Panc1 (cell line): Measurements from ENCODE around the gene ROR1. TPM values are rescaled to one million over a fixed set of nuclear protein-coding genes. Genes with fewer than 3 reads are reported as not detected.

Experiments used
- ATAC-seq: fragments of 200-7000 bp; cut with Tn5 transposase; 2 replicates; pipeline ENCODE4 v1.9.1; 2020; ENCODE audit warnings: mild to moderate bottlenecking, moderate library complexity
- BruUV-seq: library from RNA; stranded (reverse); fragments of 400-500 nt; replicated peaks from 2 replicates; lab custom pipeline; 2021; lab: Mats Ljungman, UMichigan
- CTCF ChIA-PET: fragments of 300-600 bp; sonication (Branson Sonifier 250); formaldehyde crosslinking; loops from one replicate; lab custom pipeline; 2022; ENCODE audit warnings: antibody characterized with exemption; lab: Charles Lee
- POLR2A ChIA-PET: fragments of 300-600 bp; sonication (Branson Sonifier 250); formaldehyde crosslinking; loops from one replicate; lab custom pipeline; 2022; ENCODE audit warnings: antibody characterized with exemption; lab: Charles Lee
- DNase-seq: peaks from one replicate; pipeline ENCODE4 v3.0.0-alpha.2; 2010; ENCODE audit warnings: low read depth, low spot score
- H3K27ac ChIP-seq: 2 replicates; pipeline ENCODE4 v1.5.1; 2011; ENCODE audit warnings: mild to moderate bottlenecking, low read length, inconsistent platforms
- H3K27me3 ChIP-seq: fragments of 200-500 bp; sonication (Bioruptor generic); 2 replicates; pipeline ENCODE4 v1.6.0; 2014; ENCODE audit warnings: low read length, inconsistent platforms; ENCODE audit not compliant: control insufficient read depth, insufficient read depth
- H3K36me3 ChIP-seq: fragments of 200-500 bp; sonication (Bioruptor generic); 2 replicates; pipeline ENCODE4 v1.5.1; 2014; ENCODE audit warnings: inconsistent platforms, mild to moderate bottlenecking, low read length, moderate library complexity; ENCODE audit not compliant: control insufficient read depth, insufficient read depth
- H3K4me1 ChIP-seq: 2 replicates; pipeline ENCODE4 v1.5.1; 2011; ENCODE audit warnings: inconsistent platforms, mild to moderate bottlenecking, low read length, moderate library complexity; ENCODE audit not compliant: control insufficient read depth, insufficient read depth
- H3K4me3 ChIP-seq, 2 experiments: 2 replicates each; pipeline ENCODE4 v1.5.1; 2011 to 2012; ENCODE audit warnings: low read depth in 2 of 2, low read length in 2 of 2, mild to moderate bottlenecking in 2 of 2, inconsistent platforms in 1 of 2, moderate library complexity in 1 of 2
- H3K9me3 ChIP-seq: fragments of 200-500 bp; sonication (Bioruptor generic); 2 replicates; pipeline ENCODE4 v1.5.1; 2014; ENCODE audit warnings: low read depth, mild to moderate bottlenecking, inconsistent platforms, low read length, moderate library complexity; ENCODE audit not compliant: control insufficient read depth, insufficient read depth
- POLR2AphosphoS5 ChIP-seq: IDR thresholded peaks from 2 replicates; pipeline ENCODE4 v1.6.1; 2012; ENCODE audit warnings: mild to moderate bottlenecking, low read depth, low read length, moderate library complexity
- SIN3A ChIP-seq: IDR thresholded peaks from 2 replicates; pipeline ENCODE4 v1.6.1; 2012; ENCODE audit warnings: low read depth, mild to moderate bottlenecking, low read length, moderate library complexity, borderline replicate concordance; ENCODE audit not compliant: insufficient read depth
- TCF7L2 ChIP-seq: IDR thresholded peaks from 2 replicates; pipeline ENCODE4 v1.6.1; 2011; ENCODE audit warnings: mild to moderate bottlenecking, low read depth, low read length, inconsistent platforms
- in situ Hi-C: cut with HindIII; loops from 2 replicates; pipeline ENCODE4 v1.10.0; 2016; ENCODE audit warnings: low sequenced_read_pairs, low pct_unique_long_range_greater_than_20kb
- intact Hi-C: fragments of 100-400 bp; cut with micrococcal nuclease; formaldehyde crosslinking; loops from one replicate; pipeline ENCODE4 v1.10.0; 2022; ENCODE audit not compliant: unreplicated experiment
- total RNA-seq: library from RNA; stranded (reverse); gene quantifications from one replicate; pipeline ENCODE4 v1.2.1, GENCODE V29; 2021; ENCODE audit not compliant: unreplicated experiment
- TF ChIP-seq, protein P1 (sequence below), 2 experiments: IDR thresholded peaks; 2 replicates each; pipeline ENCODE4 v1.6.1; 2011 to 2012; ENCODE audit warnings: low read depth in 2 of 2, control low read depth in 1 of 2, low read length in 1 of 2, mild to moderate bottlenecking in 1 of 2, moderate library complexity in 1 of 2; ENCODE audit not compliant: insufficient read depth in 1 of 2
- TF ChIP-seq, protein P2 (sequence below): fragments of 450-650 bp; IDR thresholded peaks from 2 replicates; pipeline ENCODE4 v1.5.1; 2017; ENCODE audit warnings: mild to moderate bottlenecking

Gene ROR1
- total RNA-seq, 1 experiment from 2014 or later, result 19.3 TPM

DNA sequence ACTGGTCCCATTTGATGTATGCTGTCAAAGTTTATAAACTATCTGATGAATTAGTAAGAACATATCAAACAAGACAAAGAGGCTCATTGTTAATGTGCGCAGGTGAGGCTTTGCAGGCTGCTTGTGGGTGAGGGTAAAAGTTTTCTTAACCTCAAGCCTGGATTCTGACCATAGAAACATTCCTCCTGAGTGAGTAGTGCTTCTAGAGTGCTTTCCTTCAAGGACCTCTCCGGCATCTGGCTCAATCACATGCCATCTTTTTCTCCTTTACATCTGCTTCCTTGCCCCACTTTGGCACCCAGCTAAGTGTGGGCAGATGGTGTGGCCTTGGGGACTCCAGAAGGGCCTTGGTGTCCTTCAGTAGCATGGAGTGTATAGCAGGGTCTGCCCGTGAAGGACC is 104.0 kb downstream of the ROR1 start:
- no peak overlapping the region for H3K4me3 ChIP-seq
- POLR2A ChIA-PET, result no interaction called here
- H3K36me3 ChIP-seq, result no peaks in the 10 kb centered on the region
- no peaks in the 10 kb centered on the region for H3K9me3 ChIP-seq
- in situ Hi-C loops, result no loop called here
- peak overlapping the region; percentile 91 for H3K27ac ChIP-seq
- CTCF ChIA-PET, result no interaction called here
- TF ChIP-seq, protein P1, sequence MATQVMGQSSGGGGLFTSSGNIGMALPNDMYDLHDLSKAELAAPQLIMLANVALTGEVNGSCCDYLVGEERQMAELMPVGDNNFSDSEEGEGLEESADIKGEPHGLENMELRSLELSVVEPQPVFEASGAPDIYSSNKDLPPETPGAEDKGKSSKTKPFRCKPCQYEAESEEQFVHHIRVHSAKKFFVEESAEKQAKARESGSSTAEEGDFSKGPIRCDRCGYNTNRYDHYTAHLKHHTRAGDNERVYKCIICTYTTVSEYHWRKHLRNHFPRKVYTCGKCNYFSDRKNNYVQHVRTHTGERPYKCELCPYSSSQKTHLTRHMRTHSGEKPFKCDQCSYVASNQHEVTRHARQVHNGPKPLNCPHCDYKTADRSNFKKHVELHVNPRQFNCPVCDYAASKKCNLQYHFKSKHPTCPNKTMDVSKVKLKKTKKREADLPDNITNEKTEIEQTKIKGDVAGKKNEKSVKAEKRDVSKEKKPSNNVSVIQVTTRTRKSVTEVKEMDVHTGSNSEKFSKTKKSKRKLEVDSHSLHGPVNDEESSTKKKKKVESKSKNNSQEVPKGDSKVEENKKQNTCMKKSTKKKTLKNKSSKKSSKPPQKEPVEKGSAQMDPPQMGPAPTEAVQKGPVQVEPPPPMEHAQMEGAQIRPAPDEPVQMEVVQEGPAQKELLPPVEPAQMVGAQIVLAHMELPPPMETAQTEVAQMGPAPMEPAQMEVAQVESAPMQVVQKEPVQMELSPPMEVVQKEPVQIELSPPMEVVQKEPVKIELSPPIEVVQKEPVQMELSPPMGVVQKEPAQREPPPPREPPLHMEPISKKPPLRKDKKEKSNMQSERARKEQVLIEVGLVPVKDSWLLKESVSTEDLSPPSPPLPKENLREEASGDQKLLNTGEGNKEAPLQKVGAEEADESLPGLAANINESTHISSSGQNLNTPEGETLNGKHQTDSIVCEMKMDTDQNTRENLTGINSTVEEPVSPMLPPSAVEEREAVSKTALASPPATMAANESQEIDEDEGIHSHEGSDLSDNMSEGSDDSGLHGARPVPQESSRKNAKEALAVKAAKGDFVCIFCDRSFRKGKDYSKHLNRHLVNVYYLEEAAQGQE (IDR thresholded peaks at IDR 0.05; ENCODE audit: insufficient read depth in 1 of 2, low read depth in 2 of 2, low read length in 1 of 2), result no peak
- TF ChIP-seq SIN3A, result no peak
- no peak for TF ChIP-seq POLR2AphosphoS5
- TF ChIP-seq TCF7L2, result no peak
- intact Hi-C loops, result no loop called here
- BruUV-seq, result no TSS peak
- H3K27me3 ChIP-seq, result no peaks in the 10 kb centered on the region
- ATAC-seq (peak; percentile 79), DNase-seq (no peak)
- H3K4me1 ChIP-seq, result peaks cover 77% of the 10 kb centered on the region

DNA sequence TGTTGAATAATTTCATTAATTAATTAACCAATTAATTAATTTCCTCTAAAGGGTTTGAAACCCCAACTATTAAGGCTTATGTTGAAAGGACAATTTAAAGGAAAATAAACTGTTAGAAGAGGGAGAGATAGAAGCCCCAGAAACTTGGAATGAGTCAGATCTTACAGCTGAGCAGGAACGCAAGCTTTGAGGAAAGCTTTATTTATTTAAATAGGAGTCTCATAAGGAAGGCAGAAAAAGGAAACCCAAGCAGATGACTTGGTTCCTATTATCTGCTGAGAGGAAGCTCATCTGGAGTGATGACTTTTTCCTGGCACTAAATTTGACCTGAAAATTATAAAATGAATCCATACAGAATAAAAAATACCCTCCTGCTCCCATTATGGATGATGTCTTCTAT is 105.1 kb downstream of the ROR1 start:
- ATAC-seq (no peak), DNase-seq (no peak)
- Histone ChIP-seq H3K27me3 (no peaks in the 10 kb centered on the region), H3K4me1 (peaks cover 73% of the 10 kb centered on the region), H3K27ac (peak overlapping the region; percentile 91), H3K9me3 (no peaks in the 10 kb centered on the region), H3K36me3 (no peaks in the 10 kb centered on the region), H3K4me3 (no peak overlapping the region)
- intact Hi-C loops, result no loop called here
- in situ Hi-C loops, result no loop called here
- no TSS peak for BruUV-seq
- ChIA-PET CTCF (no interaction called here), POLR2A (no interaction called here)
- TF ChIP-seq TCF7L2, result no peak
- TF ChIP-seq, protein P1 (IDR thresholded peaks at IDR 0.05; ENCODE audit: insufficient read depth in 1 of 2, low read depth in 2 of 2, low read length in 1 of 2), result no peak
- TF ChIP-seq SIN3A, result no peak
- no peak for TF ChIP-seq POLR2AphosphoS5
- TF ChIP-seq, protein P2, sequence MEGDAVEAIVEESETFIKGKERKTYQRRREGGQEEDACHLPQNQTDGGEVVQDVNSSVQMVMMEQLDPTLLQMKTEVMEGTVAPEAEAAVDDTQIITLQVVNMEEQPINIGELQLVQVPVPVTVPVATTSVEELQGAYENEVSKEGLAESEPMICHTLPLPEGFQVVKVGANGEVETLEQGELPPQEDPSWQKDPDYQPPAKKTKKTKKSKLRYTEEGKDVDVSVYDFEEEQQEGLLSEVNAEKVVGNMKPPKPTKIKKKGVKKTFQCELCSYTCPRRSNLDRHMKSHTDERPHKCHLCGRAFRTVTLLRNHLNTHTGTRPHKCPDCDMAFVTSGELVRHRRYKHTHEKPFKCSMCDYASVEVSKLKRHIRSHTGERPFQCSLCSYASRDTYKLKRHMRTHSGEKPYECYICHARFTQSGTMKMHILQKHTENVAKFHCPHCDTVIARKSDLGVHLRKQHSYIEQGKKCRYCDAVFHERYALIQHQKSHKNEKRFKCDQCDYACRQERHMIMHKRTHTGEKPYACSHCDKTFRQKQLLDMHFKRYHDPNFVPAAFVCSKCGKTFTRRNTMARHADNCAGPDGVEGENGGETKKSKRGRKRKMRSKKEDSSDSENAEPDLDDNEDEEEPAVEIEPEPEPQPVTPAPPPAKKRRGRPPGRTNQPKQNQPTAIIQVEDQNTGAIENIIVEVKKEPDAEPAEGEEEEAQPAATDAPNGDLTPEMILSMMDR, result no peak
